ENCODE data around the gene RTN4RL1. TPM values are rescaled to one million over a fixed set of nuclear protein-coding genes. Genes with fewer than 3 reads are reported as not detected.

The RTN4RL1 gene
- total RNA-seq, 3 donors from 2014 or later (not counting 1 experiment from before 2014, with no cell fraction given): 0.15 to 0.23 TPM; not detected in 1

- Histone ChIP-seq H3K4me3 (ENCODE audit: low read length) (peak overlapping the region; percentile 15), H3K27ac (ENCODE audit: low read length) (no peak overlapping the region), H3K27me3 (ENCODE audit: control insufficient read depth, insufficient read depth, low read length) (no peaks in the 10 kb centered on the region), H3K36me3 (ENCODE audit: control insufficient read depth, insufficient read depth, low read length) (peaks cover 10% of the 10 kb centered on the region), H3K9me3 (ENCODE audit: control insufficient read depth, insufficient read depth, low read length) (no peaks in the 10 kb centered on the region), H3K4me1 (ENCODE audit: control insufficient read depth, insufficient read depth, low read length) (peaks cover 41% of the 10 kb centered on the region)
- intact Hi-C loops (cut with micrococcal nuclease): no loop called here
- DNase-seq: peak; percentile 80 to 81
- peak; percentile 86 for TF ChIP-seq CTCF (IDR thresholded peaks at IDR 0.05)
- Mint-ChIP-seq H3K4me1 (peaks cover 12 to 33% of the 10 kb centered on the region in 2 donors), H3K27me3 (ENCODE audit: low read depth in 2 of 2) (no peaks in the 10 kb centered on the region), H3K36me3 (no peaks in the 10 kb centered on the region), H3K9me3 (no peaks in the 10 kb centered on the region), H3K4me3 (peak overlapping the region; percentile 82), H3K27ac (peak overlapping the region; percentile 79 to 80)
- WGBS (ENCODE audit: insufficient coverage): 7% methylated on average over 67 of the region's 78 CpGs
- peak; percentile 24 to 58 (median 35) for ATAC-seq
Observed at GRCh38 chr17:2058586-2059546, 33.7 kb upstream of the RTN4RL1 start.

- peak overlapping the region; percentile 58 for H3K4me3 Mint-ChIP-seq
- H3K27me3 Mint-ChIP-seq (ENCODE audit: low read depth in 2 of 2): no peaks in the 10 kb centered on the region
- intact Hi-C loops (cut with micrococcal nuclease): no loop called here
- no peaks in the 10 kb centered on the region for H3K36me3 Mint-ChIP-seq
- no peaks in the 10 kb centered on the region for H3K27me3 ChIP-seq (ENCODE audit: control insufficient read depth, insufficient read depth, low read length)
- 49% methylated on average over 98 of the region's 98 CpGs for WGBS (ENCODE audit: insufficient coverage)
- peak overlapping the region in 1 of 2 donors; percentile 23 for H3K27ac Mint-ChIP-seq
- H3K36me3 ChIP-seq (ENCODE audit: control insufficient read depth, insufficient read depth, low read length): peaks cover 3% of the 10 kb centered on the region
- H3K4me1 ChIP-seq (ENCODE audit: control insufficient read depth, insufficient read depth, low read length): peaks cover 47% of the 10 kb centered on the region
- peak in 1 of 2 donors; percentile 57 for DNase-seq
- no peak overlapping the region for H3K27ac ChIP-seq (ENCODE audit: low read length)
- no peaks in the 10 kb centered on the region for H3K9me3 ChIP-seq (ENCODE audit: control insufficient read depth, insufficient read depth, low read length)
- no peak for TF ChIP-seq CTCF (IDR thresholded peaks at IDR 0.05)
- H3K4me1 Mint-ChIP-seq: peaks cover 16 to 33% of the 10 kb centered on the region in 2 donors
- H3K4me3 ChIP-seq (ENCODE audit: low read length): no peak overlapping the region
- H3K9me3 Mint-ChIP-seq: no peaks in the 10 kb centered on the region
- ATAC-seq: no peak
Observed at GRCh38 chr17:2057760-2058585, 32.8 kb upstream of the RTN4RL1 start.

GRCh38 chr17:2057175-2057759 is 32.1 kb upstream of the RTN4RL1 start:
- TF ChIP-seq CTCF (IDR thresholded peaks at IDR 0.05): no peak
- DNase-seq: peak in 1 of 2 donors; percentile 28
- peaks cover 49% of the 10 kb centered on the region for H3K4me1 ChIP-seq (ENCODE audit: control insufficient read depth, insufficient read depth, low read length)
- no peak overlapping the region for H3K4me3 ChIP-seq (ENCODE audit: low read length)
- no peak overlapping the region for H3K4me3 Mint-ChIP-seq
- H3K27me3 Mint-ChIP-seq (ENCODE audit: low read depth in 2 of 2): no peaks in the 10 kb centered on the region
- H3K4me1 Mint-ChIP-seq: peaks cover 16 to 30% of the 10 kb centered on the region in 2 donors
- 24% methylated on average over 81 of the region's 81 CpGs for WGBS (ENCODE audit: insufficient coverage)
- no peaks in the 10 kb centered on the region for H3K27me3 ChIP-seq (ENCODE audit: control insufficient read depth, insufficient read depth, low read length)
- no peak overlapping the region for H3K27ac Mint-ChIP-seq
- H3K36me3 Mint-ChIP-seq: no peaks in the 10 kb centered on the region
- no peak for ATAC-seq
- H3K27ac ChIP-seq (ENCODE audit: low read length): no peak overlapping the region
- intact Hi-C loops (cut with micrococcal nuclease): no loop called here
- peaks cover 3% of the 10 kb centered on the region for H3K36me3 ChIP-seq (ENCODE audit: control insufficient read depth, insufficient read depth, low read length)
- no peaks in the 10 kb centered on the region for H3K9me3 ChIP-seq (ENCODE audit: control insufficient read depth, insufficient read depth, low read length)
- no peaks in the 10 kb centered on the region for H3K9me3 Mint-ChIP-seq

Data from natural killer cell (primary cell).